Activated T-helper 17 cell treated with anti-CD3 and anti-CD28 coated beads, Interleukin-2, amount 50 U/mL, for 72 hours (primary cell): Measurements from ENCODE around the gene RABGEF1. TPM values are rescaled to one million over a fixed set of nuclear protein-coding genes. Genes with fewer than 3 reads are reported as not detected.
A peak's percentile ranks its signal among the peaks of the same experiment; 100 is the strongest.
"Not testable (repeated sequence)": the region's sequence is repeated elsewhere in the genome, so short reads cannot be mapped to it uniquely, and the experiment has no call there.

Source experiments
- ATAC-seq: fragments of 150-1000 bp; cut with Tn5 transposase; replicated peaks from 2 replicates; pipeline ENCODE4 v1.10.0; 2021; ENCODE audit warnings: mild to moderate bottlenecking, moderate library complexity
- H3K27ac Mint-ChIP-seq: one replicate; pipeline ENCODE4 v1.8.0; 2022; ENCODE audit warnings: mixed read lengths
- H3K27me3 Mint-ChIP-seq: one replicate; pipeline ENCODE4 v1.8.0; 2022; ENCODE audit warnings: mixed read lengths
- H3K36me3 Mint-ChIP-seq: one replicate; pipeline ENCODE4 v1.8.0; 2022; ENCODE audit warnings: low read depth, mild to moderate bottlenecking, mixed read lengths
- H3K4me1 Mint-ChIP-seq: one replicate; pipeline ENCODE4 v1.8.0; 2022; ENCODE audit warnings: mixed read lengths
- H3K4me3 Mint-ChIP-seq: one replicate; pipeline ENCODE4 v1.8.0; 2022; ENCODE audit warnings: mild to moderate bottlenecking, mixed read lengths
- H3K9me3 Mint-ChIP-seq: one replicate; pipeline ENCODE4 v1.8.0; 2022; ENCODE audit warnings: mixed read lengths
- total RNA-seq, 2 donors: library from RNA; stranded (reverse); gene quantifications; one replicate each; pipeline ENCODE4 v1.2.3, GENCODE V29; 2022

RABGEF1 gene
- total RNA-seq, 2 donors from 2014 or later: 24.5 to 37.4 TPM

DNA sequence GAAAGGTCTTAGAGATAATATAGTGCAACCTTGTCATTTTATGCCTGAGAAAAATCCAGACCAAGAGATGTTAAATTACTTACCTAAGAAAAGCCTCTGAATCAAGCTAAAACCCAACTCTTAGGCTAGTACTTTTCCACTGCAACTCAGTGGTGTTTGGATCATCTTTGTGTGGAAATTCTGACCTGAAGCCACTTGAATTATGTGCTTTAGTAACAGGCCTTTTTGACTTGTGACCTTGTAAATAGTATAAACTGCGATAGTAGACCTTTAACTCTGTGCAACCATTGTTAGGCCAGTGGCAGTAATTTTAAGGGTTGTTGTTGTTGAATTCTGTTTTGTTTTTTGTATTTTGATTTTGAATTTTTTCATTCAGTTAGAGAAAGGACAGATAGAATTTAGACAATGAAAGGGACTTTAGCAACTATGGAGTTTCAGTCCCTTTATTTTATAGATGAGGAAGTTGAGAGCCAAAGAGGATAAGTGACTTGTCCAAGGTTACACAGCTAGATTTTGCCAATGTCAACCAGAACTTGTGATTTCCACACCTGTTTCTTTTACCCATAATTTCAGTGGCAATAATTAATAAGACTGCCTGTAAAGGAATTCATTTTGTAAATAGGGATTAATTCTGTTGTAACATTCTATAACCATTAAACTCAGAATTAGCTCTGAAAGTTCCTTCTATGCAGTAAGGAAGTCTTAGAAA, 43.5 kb downstream of the RABGEF1 start:
- peaks cover 11% of the 10 kb centered on the region for H3K4me1 Mint-ChIP-seq
- H3K36me3 Mint-ChIP-seq: peaks cover 95% of the 10 kb centered on the region
- H3K27me3 Mint-ChIP-seq, H3K9me3 Mint-ChIP-seq, ATAC-seq, H3K27ac Mint-ChIP-seq, H3K4me3 Mint-ChIP-seq: not testable (repeated sequence)

DNA sequence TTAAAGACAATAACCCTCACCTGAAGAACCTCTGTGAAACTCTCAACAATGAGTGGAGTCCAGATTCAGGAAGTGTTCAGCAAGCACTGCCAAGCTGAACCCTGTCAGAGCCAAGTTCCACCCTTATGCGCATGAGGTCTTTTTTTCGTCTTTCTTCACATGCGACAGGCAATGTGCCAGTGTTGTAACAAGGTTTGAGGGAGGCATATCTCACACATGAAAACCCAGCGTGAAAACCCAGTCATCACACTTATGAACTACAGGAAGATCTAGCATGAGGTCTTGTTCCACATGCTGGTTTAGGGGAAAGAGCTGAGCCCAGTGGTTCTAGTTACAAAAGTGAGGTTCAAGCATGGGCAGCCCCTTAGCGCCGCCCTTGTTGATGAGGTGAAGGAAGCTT, 49.7 kb downstream of the RABGEF1 start:
- no peak overlapping the region for H3K4me3 Mint-ChIP-seq
- peaks cover 99% of the 10 kb centered on the region for H3K36me3 Mint-ChIP-seq
- H3K4me1 Mint-ChIP-seq: no peaks in the 10 kb centered on the region
- H3K9me3 Mint-ChIP-seq: no peaks in the 10 kb centered on the region
- ATAC-seq: no peak
- no peaks in the 10 kb centered on the region for H3K27me3 Mint-ChIP-seq
- no peak overlapping the region for H3K27ac Mint-ChIP-seq

DNA sequence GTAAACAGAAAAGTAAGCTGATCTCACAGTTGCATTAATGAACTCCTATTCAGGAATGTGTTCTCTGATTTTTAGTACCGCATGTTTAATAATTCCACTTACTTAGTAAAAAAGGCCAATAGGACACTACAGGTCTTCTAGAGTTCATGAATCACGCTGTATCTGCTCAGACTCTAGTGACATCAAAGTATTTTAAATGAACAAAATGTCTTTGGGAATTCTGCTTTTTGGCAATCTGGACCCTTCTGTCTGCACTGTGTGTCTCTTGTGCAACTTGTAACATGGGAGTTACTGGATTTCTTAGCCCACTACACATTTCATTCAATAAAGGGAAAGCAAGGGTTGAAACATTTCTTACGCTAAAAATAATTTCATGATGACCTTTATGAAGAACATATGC, 50.2 kb downstream of the RABGEF1 start:
- Mint-ChIP-seq H3K4me3 (no peak overlapping the region), H3K27ac (no peak overlapping the region), H3K9me3 (no peaks in the 10 kb centered on the region), H3K27me3 (no peaks in the 10 kb centered on the region), H3K36me3 (peaks cover 99% of the 10 kb centered on the region), H3K4me1 (no peaks in the 10 kb centered on the region)
- ATAC-seq: no peak

DNA sequence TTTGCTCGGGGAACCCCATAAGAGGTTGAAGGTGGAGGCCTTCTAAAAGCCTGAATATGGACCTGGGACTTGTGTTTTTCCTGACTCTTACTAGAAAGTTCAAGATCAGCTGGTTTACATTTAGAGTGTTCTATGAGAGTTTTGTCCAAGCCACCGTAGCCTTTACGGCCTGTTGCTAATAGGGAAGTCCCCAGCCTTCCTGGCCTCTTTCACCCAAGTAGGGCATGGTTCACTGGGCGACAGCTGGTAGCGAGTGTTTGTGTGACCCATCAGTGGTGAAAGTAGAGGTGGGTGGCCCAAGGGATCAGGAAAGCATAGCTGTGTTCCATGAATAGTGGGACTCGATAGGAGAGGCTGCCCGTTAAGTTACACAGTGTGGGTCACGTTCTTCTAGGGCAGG, 60.1 kb downstream of the RABGEF1 start:
- Mint-ChIP-seq H3K9me3 (no peaks in the 10 kb centered on the region), H3K4me3 (no peak overlapping the region), H3K27ac (no peak overlapping the region), H3K36me3 (peaks cover 100% of the 10 kb centered on the region), H3K27me3 (no peaks in the 10 kb centered on the region), H3K4me1 (no peaks in the 10 kb centered on the region)
- no peak for ATAC-seq

DNA sequence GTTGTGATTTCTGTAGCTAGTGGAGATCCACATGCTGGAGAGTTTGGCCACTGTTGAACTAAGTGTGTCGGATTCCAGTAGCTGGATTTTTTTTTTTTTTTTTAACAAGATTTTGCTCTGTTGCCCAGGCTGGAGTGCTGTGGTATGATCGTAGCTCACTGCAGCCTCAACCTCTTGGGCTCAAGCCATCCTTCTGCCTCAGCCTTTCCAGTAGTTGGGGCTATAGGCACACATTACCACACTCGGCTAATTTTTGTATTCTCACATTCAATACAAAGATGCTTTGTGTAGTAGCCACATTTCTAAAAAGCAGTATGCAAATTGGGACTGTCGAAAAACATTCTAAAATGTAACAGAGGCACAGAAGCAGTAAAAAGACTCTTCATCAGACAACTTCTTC, 63.5 kb downstream of the RABGEF1 start:
- Mint-ChIP-seq H3K36me3 (peaks cover 100% of the 10 kb centered on the region), H3K4me3 (no peak overlapping the region), H3K4me1 (no peaks in the 10 kb centered on the region), H3K9me3 (no peaks in the 10 kb centered on the region), H3K27me3 (no peaks in the 10 kb centered on the region), H3K27ac (no peak overlapping the region)
- ATAC-seq: no peak

DNA sequence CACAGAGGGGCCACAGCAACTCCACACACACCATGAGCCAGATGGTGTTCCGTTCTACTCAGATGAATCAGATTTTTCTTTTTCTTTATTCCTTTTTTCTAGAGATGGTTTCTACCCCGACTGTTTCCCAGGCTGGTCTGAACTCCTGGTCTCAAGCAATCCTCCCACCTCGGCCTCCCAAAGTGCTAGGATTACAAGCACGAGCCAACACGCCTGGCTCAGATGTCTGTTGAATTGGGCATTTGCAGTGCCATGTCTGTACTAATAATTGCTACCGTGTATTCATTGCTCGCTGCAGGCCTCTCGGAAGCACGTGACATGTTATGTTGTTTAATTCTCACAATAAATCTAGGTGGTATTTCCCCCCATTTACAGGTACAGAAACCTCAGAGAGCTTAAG, 67.2 kb downstream of the RABGEF1 start:
- Mint-ChIP-seq H3K4me3 (no peak overlapping the region), H3K9me3 (no peaks in the 10 kb centered on the region), H3K4me1 (no peaks in the 10 kb centered on the region), H3K27ac (no peak overlapping the region), H3K36me3 (peaks cover 86% of the 10 kb centered on the region), H3K27me3 (no peaks in the 10 kb centered on the region)
- ATAC-seq: no peak

DNA sequence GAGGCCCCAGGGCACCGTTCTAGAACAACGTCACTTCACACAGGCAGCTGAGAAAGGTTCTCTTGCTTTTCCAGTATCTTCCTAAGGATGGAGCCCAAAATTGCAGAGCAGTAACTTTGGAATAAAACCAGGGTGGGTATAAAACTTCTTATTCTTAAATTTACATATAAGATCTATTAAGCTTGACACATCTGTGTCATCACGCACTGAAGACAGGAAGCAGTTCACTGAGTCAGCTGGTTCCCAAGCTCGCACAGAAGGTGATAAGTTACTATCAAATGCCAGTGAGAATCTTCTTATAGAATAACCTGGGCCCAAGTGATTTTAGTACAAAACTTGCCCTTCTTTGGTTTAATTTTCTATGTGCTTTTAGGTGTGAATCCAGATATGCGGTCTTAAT, 70.2 kb downstream of the RABGEF1 start:
- no peaks in the 10 kb centered on the region for H3K4me1 Mint-ChIP-seq
- H3K36me3 Mint-ChIP-seq: peaks cover 63% of the 10 kb centered on the region
- H3K27ac Mint-ChIP-seq: no peak overlapping the region
- H3K4me3 Mint-ChIP-seq: no peak overlapping the region
- no peak for ATAC-seq
- no peaks in the 10 kb centered on the region for H3K9me3 Mint-ChIP-seq
- no peaks in the 10 kb centered on the region for H3K27me3 Mint-ChIP-seq

DNA sequence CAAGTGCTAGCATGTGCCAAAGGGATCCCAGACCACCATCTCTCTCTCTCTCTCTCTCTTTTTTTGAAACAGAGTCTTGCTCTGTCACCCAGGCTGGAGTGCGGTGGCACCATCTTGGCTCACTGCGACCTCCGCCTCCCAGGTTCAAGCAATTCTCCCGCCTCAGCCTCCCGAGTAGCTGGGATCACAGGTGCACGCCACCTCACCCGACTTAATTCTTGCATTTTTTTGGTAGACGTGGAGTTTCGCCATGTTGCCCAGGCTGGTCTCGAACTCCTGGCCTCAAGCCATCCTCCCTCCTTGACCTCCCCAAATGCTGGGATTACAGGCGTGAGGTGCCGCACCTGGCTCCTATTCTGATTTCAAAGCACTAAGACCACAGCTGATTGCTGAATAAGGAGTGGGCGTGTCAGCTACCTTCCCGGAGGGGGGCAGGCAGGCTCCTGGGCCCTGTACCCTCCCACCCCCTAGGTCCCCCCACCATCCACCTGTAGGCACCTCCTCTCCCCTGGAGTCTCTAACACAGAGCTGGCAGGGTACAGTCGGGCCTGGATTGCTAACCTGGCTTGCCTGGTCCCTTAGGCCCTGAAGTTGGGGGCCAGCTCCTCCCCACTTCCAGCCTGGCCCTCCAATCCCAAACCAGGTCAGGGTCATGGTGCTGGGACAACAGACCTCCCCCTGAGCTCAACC, 74.8 kb downstream of the RABGEF1 start:
- not testable (repeated sequence) for H3K27ac Mint-ChIP-seq, H3K4me3 Mint-ChIP-seq, H3K4me1 Mint-ChIP-seq, ATAC-seq, H3K27me3 Mint-ChIP-seq, H3K9me3 Mint-ChIP-seq
- peaks cover 18% of the 10 kb centered on the region for H3K36me3 Mint-ChIP-seq

DNA sequence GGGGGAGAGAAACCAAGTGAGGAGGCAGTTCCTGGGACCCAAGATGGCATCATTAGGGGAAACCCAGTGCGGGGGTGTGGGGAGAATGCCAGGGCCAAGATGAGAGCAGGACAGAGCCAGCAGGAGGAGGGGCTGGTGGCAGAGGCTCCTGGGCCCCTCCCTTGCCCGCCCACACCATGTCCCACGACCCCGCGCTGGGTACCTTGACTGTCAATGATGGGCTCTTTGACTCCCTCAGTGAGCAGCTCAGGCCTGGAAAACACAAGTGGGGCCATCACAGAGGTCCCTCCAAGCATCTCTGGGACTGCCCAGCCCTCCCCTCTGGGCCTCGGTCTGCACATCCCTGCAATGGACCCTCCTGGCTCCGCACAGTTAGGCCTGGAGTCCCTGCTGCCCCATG, 75.4 kb downstream of the RABGEF1 start:
- H3K27ac Mint-ChIP-seq: no peak overlapping the region
- no peak for ATAC-seq

DNA sequence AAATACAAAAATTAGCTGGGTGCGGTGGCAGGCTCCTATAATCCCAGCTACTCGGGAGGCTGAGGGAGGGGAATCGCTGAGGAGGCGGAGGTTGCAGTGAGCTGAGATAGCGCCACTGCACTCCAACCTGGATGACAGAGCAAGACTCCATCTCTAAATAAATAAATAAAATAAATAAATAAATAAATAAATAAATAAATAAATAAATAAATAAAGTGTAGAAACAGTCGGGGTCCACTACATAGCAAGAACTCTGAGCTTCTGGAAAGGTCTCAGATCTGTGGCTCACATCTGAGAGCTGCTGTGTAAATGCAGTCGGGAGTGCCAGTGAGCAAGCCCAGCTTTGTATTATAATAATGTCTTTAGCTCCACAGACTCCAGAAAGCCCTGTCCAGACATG, 76.1 kb downstream of the RABGEF1 start:
- not testable (repeated sequence) for H3K27me3 Mint-ChIP-seq, H3K36me3 Mint-ChIP-seq

More for the DNA sequence above, 75.4 kb downstream of the RABGEF1 start:
- no peaks in the 10 kb centered on the region for H3K27me3 Mint-ChIP-seq
- H3K9me3 Mint-ChIP-seq: no peaks in the 10 kb centered on the region
- no peaks in the 10 kb centered on the region for H3K4me1 Mint-ChIP-seq
- no peak overlapping the region for H3K4me3 Mint-ChIP-seq
- H3K36me3 Mint-ChIP-seq: peaks cover 12% of the 10 kb centered on the region

DNA sequence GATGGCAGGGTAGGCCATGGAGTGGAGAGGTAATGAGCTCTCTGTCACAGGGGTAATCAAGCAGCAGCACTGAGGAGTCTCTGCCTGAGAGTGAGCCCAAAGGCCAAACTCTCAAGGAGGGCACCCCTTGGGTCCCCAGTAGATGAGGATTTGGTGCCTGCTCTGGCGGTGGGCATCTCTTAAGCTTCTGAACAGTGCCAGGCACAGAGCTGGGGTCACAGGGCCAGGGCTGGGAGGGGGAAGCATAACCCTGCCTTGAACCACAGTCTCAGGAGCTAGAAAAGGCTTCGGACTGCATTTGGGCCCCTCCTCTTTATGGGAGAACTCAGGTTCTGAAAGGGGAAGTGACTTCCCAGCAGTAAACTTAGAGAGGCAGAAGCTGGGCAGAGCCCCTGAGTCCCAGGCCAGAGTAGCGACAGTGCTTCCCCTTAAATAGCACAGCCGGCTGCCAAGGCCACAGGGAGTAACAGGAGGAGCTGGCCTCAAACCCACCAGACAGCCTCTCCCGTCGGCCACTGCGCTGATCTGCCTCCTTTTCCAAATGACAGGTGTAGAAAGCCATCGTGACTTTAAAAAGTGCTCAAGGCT, 76.8 kb downstream of the RABGEF1 start:
- H3K9me3 Mint-ChIP-seq, H3K4me3 Mint-ChIP-seq, H3K36me3 Mint-ChIP-seq, H3K4me1 Mint-ChIP-seq, ATAC-seq, H3K27me3 Mint-ChIP-seq: not testable (repeated sequence)
- peak overlapping the region; percentile 41 for H3K27ac Mint-ChIP-seq

More for the DNA sequence above, 76.1 kb downstream of the RABGEF1 start:
- H3K27ac Mint-ChIP-seq: peak overlapping the region; percentile 41
- not testable (repeated sequence) for H3K9me3 Mint-ChIP-seq, H3K4me1 Mint-ChIP-seq, H3K4me3 Mint-ChIP-seq, ATAC-seq

DNA sequence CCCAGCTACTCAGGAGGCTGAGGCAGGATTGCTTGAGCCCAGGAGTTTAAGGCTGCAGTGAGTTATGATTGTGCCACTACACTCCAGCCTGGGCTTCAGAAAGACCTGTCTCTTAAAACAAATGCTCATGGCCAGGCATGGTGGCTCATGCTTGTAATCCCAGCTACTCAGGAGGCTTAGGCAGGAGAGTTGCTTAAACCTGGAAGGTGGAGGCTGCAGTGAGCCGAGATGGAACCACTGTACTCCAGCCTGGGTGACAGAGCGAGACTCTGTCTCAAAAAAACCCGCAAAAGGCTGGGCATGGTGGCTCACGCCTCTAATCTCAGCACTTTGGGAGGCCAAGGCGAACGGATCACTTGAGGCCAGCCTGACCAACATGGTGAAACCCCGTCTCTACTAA, 77.4 kb downstream of the RABGEF1 start:
- ATAC-seq, H3K27me3 Mint-ChIP-seq: not testable (repeated sequence)

DNA sequence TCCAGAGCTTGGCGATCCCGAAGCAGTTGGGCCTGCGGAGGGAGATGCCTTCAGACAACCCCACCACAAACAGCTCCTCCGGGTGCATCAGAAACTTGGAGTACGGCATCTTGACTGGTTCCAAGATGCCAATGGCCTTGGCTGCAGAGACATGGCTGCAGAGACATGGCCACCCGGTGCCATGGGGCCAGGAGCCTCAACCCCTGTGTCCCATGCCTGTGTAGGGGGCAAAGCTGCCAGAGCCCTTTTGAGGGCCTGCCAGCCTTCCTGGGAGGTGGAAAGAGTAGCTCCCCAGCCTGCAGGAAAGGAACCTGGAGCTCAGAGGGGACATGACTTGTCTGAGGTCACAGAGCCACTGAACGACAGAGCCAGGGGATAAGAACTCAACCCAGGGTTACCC, 83.5 kb downstream of the RABGEF1 start:
- H3K9me3 Mint-ChIP-seq: no peaks in the 10 kb centered on the region

More for the DNA sequence above, 77.4 kb downstream of the RABGEF1 start:
- H3K4me3 Mint-ChIP-seq, H3K9me3 Mint-ChIP-seq, H3K4me1 Mint-ChIP-seq, H3K27ac Mint-ChIP-seq, H3K36me3 Mint-ChIP-seq: not testable (repeated sequence)

DNA sequence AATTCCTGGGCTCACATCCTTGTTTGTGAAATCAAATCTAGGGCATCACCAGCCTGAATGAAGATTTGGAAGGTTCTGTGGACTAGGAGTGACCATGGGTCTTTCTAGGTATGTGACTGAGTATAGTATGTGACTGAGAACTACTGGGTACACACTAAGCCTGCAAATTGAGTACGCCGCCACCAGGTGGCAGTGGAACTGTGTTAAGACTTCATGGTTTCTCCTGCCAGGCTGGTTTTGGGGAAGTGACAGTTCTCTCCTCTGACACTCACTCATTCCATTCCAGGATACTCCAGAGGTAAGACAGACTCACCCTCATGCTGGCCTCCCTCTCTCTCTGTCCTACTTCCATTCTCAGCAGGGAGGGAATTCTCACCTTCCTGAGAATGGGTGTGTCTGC, 85.0 kb downstream of the RABGEF1 start:
- not testable (repeated sequence) for H3K9me3 Mint-ChIP-seq, H3K27me3 Mint-ChIP-seq
- peak; percentile 73 for ATAC-seq

More for the DNA sequence above, 83.5 kb downstream of the RABGEF1 start:
- no peak for ATAC-seq
- no peaks in the 10 kb centered on the region for H3K4me1 Mint-ChIP-seq
- H3K27ac Mint-ChIP-seq: no peak overlapping the region
- no peaks in the 10 kb centered on the region for H3K27me3 Mint-ChIP-seq
- no peaks in the 10 kb centered on the region for H3K36me3 Mint-ChIP-seq
- no peak overlapping the region for H3K4me3 Mint-ChIP-seq

DNA sequence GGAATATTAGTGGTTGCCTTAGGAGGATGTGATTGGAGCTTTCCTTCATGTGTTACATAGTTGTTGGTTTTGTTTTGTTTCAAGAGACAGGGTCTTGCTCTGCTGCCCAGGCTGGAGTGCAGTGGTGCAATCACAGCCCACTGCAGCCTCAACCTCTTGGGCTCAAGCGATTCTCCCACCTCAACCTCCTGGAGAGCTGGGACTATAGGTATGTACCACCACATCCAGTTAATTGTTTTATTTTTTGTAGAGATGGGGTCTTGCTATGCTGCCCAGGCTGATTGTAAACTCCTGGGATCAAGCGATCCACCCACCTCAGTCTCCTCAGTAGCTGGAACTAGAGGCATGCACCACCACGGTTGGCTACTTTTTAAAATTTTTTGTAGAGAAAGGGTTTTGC, 86.1 kb downstream of the RABGEF1 start:
- H3K36me3 Mint-ChIP-seq: no peaks in the 10 kb centered on the region
- no peaks in the 10 kb centered on the region for H3K9me3 Mint-ChIP-seq
- H3K27ac Mint-ChIP-seq: no peak overlapping the region
- no peak overlapping the region for H3K4me3 Mint-ChIP-seq
- ATAC-seq: no peak
- no peaks in the 10 kb centered on the region for H3K27me3 Mint-ChIP-seq
- H3K4me1 Mint-ChIP-seq: no peaks in the 10 kb centered on the region

More for the DNA sequence above, 85.0 kb downstream of the RABGEF1 start:
- not testable (repeated sequence) for H3K4me3 Mint-ChIP-seq, H3K36me3 Mint-ChIP-seq, H3K4me1 Mint-ChIP-seq, H3K27ac Mint-ChIP-seq
